Mucosa of rectum (tissue), 2 donors: Measurements from ENCODE around the gene DBX1.
"Not testable (repeated sequence)": the region's sequence is repeated elsewhere in the genome, so short reads cannot be mapped to it uniquely, and the experiment has no call there.

Experiments used
- H3K27ac ChIP-seq, 2 donors: one replicate each; pipeline ENCODE4 v1.7.0; 2013; ENCODE audit warnings: inconsistent platforms in 2 of 2, low read depth in 2 of 2, low read length in 2 of 2
- H3K27me3 ChIP-seq, 2 donors: one replicate each; pipeline ENCODE4 v1.7.0; 2013; ENCODE audit warnings: low read length in 2 of 2; ENCODE audit not compliant: control insufficient read depth in 2 of 2, insufficient read depth in 2 of 2
- H3K36me3 ChIP-seq, 2 donors: one replicate each; pipeline ENCODE4 v1.7.0; 2013; ENCODE audit warnings: low read length in 2 of 2; ENCODE audit not compliant: control insufficient read depth in 2 of 2, insufficient read depth in 2 of 2
- H3K4me1 ChIP-seq, 2 donors: one replicate each; pipeline ENCODE4 v1.7.0; 2013; ENCODE audit warnings: low read length in 2 of 2, mild to moderate bottlenecking in 1 of 2; ENCODE audit not compliant: control insufficient read depth in 2 of 2, insufficient read depth in 2 of 2
- H3K4me3 ChIP-seq, 2 donors: one replicate each; pipeline ENCODE4 v1.7.0; 2013; ENCODE audit warnings: low read length in 2 of 2
- H3K9ac ChIP-seq, 2 donors: one replicate each; pipeline ENCODE4 v1.7.0; 2013; ENCODE audit warnings: low read length in 2 of 2, low read depth in 1 of 2, mild to moderate bottlenecking in 1 of 2
- H3K9me3 ChIP-seq, 2 donors: one replicate each; pipeline ENCODE4 v1.7.0; 2013; ENCODE audit warnings: low read length in 2 of 2; ENCODE audit not compliant: control insufficient read depth in 2 of 2
- donor health status: healthy.
- donor health status: Normal muscosa, but diverticular disease.

Gene DBX1, protein sequence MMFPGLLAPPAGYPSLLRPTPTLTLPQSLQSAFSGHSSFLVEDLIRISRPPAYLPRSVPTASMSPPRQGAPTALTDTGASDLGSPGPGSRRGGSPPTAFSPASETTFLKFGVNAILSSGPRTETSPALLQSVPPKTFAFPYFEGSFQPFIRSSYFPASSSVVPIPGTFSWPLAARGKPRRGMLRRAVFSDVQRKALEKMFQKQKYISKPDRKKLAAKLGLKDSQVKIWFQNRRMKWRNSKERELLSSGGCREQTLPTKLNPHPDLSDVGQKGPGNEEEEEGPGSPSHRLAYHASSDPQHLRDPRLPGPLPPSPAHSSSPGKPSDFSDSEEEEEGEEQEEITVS

DNA sequence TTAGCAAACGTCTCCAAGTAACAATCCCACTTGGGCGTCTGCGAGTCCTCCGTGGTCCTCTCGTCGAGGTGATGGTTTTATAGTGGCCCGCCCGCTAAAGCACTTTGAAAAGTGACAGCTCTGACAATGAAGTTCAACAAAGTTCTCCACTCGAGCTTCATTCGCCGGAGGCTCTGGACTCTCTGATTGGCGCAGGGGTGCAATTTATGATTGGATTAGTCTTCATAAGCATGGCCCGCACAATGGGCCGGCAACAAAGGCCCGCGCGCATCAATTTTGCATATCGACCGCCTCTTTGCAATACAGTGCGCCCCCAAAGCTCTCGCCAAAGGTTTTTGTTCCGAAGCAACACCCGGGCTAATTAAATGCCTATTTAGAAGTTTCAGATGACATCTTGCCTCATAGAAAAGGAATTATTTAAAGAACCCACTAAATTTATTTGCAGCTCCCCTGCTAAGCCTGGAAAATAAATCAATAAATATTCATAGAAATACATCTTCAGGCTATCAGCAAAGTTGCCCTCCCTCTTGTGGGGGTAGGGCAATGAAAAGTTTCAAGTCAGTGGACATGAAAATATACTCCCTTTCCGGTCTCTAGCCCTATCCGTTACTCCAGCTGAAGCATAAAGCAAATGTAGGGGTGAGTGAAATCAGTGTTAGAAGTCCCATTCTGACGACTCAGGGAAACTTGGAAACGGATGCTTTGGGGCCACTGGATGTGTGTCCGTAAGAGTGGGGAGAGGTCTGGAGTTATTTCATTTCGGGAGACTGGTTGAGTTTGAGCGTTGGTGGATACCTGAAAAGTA lies at the start of gene DBX1:
DBX1 (minus strand) TSS at position 51 of the 805 bp plus-strand sequence. CDS start 151 bp downstream, outside the sequence.
- H3K9ac ChIP-seq = no peak within 1 kb of the TSS
- H3K9me3 ChIP-seq = peaks cover 0 to 3% of the 10 kb centered on the region in 2 donors
- H3K27me3 ChIP-seq = peaks cover 77 to 81% of the 10 kb centered on the region in 2 donors
- H3K4me3 ChIP-seq = no peak within 1 kb of the TSS
- peaks cover 0 to 6% of the 10 kb centered on the region in 2 donors for H3K4me1 ChIP-seq
- H3K27ac ChIP-seq = no peak within 1 kb of the TSS
- H3K36me3 ChIP-seq = no peaks in the 10 kb centered on the region

DNA sequence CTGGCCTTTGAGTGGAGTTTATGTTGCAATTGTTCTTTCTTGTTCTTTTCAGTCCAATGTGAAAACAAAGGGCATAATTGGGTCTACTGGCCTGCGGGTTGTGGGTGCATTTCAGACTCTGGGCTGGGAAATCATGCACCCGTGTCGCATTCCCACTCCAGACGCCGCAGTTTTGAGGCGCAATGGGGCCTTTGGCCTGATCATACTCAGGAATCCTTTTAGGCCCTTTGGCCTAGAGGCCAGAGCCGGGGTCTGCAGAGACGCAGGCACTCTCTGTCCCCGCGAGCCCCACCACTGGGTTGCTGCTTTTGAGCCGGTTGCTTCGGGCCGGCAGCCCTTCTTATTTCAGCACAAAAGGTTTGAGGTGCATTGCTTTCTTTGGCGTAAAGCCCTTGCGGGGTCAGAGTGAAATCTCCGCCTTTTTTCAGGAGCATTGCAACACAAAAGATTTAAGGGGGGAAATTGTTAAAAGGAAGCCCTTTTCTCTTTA lies 48.4 kb upstream of the DBX1 start:
- H3K27ac ChIP-seq = no peak overlapping the region
- peaks cover 21 to 23% of the 10 kb centered on the region in 2 donors for H3K27me3 ChIP-seq
- H3K9me3 ChIP-seq = no peaks in the 10 kb centered on the region
- H3K4me3 ChIP-seq = no peak overlapping the region
- H3K4me1 ChIP-seq = no peaks in the 10 kb centered on the region
- no peaks in the 10 kb centered on the region for H3K36me3 ChIP-seq
- H3K9ac ChIP-seq = no peak overlapping the region

DNA sequence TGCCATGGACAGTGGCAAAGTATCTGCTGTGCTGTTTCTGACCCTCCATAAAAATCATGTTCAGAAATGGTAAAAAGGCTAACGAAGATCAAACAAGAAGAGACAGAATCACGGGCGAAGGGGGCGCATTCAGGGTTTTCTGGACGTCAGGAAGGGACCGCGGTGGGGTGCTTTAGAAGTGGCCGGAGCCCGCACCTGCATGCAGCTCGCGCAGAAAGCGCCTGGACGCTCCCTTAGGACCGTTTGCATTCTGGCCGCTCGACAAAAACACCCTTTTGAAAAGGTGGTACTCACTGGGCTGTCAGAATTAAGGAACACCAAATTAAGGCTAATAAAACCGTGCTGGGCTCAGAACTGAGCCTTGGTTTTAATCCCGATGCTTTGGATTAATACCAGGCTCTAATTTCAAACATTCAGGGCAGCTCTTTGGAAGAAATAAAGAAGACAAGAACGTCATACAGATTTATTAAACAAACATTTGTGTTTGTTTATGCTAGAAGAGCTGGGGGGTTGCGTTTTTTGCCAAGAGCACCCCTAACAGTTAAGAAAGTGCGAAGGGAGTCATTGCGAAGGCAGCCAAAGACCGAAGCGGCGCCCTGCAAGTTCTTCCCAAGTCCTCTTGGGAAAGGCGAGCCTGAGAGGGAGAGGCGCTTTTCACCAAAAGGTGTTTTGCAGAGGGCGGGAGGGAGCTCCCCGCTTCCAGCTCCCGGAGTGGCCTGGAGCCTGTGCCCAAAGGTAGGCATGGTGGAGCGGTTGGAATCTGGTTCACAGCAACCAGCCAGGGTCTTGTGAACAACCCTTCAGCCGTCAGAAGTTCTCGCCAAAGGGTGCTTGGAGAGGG lies 47.7 kb upstream of the DBX1 start:
- no peaks in the 10 kb centered on the region for H3K9me3 ChIP-seq
- no peak overlapping the region for H3K4me3 ChIP-seq
- H3K36me3 ChIP-seq = no peaks in the 10 kb centered on the region
- H3K9ac ChIP-seq = no peak overlapping the region
- no peak overlapping the region for H3K27ac ChIP-seq
- H3K4me1 ChIP-seq = no peaks in the 10 kb centered on the region
- peaks cover 21 to 23% of the 10 kb centered on the region in 2 donors for H3K27me3 ChIP-seq

DNA sequence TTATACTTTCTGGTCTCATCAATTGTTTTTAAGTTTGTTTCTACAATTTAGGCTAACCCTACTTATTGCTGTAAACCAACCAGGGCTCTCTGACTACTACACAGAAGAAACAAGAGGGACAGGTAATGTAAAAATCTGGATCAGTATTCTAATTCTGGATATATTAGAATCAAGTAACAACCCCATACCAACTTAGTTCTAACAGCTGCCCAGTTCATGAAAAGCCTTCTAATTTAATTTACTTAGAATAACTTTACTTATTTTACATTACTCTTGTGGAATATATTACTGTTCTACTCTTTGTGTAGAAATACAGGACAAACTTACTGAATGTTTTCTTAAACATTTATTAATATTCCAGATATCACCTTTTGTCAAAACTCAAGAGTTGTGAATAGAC lies 45.5 kb upstream of the DBX1 start:
- no peaks in the 10 kb centered on the region for H3K36me3 ChIP-seq
- H3K9me3 ChIP-seq = no peaks in the 10 kb centered on the region
- H3K4me3 ChIP-seq = no peak overlapping the region
- no peaks in the 10 kb centered on the region for H3K4me1 ChIP-seq
- H3K27me3 ChIP-seq = peaks cover 21 to 23% of the 10 kb centered on the region in 2 donors
- no peak overlapping the region for H3K27ac ChIP-seq
- H3K9ac ChIP-seq = no peak overlapping the region

DNA sequence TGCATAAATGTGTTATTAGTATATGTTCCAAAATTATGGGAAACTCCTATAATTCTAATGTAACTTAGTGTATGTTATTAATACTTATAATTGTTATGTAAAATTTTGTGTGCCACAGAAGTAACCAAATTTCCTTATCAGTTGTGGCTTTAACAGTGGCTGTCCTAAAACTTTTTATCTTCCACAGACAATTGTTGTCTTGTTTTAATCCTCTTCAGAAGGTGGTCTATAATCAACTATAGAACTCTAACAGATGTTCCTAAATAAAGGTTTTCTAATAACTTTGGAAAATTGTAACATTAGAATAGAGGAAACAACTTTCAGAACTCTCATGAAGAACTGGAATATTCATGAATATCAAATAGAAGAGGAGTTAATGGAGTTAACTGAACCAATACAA lies 44.4 kb upstream of the DBX1 start:
- Histone ChIP-seq H3K9me3 (no peaks in the 10 kb centered on the region), H3K27me3 (peaks cover 18% of the 10 kb centered on the region in 2 donors)

DNA sequence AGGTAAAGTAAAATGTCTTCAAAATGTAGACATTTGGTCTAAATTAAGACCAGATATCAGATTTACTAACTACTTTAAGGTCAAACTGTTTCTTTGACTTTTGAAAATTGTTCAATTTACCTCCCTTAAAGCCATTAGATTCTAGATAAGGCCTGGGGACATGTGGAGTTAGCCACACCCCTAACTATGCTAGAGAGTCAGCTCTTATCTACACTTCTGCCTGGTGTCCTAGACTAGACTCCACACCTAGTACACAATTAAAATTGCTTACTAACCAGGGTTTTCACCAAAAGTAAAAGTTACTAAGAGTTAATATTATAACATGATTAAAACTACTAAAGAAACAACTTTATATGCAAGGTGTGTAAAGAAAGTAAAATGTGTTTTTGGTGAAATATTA lies 43.6 kb upstream of the DBX1 start:
- Histone ChIP-seq H3K9me3 (no peaks in the 10 kb centered on the region), H3K4me1 (no peaks in the 10 kb centered on the region), H3K27me3 (peaks cover 11 to 18% of the 10 kb centered on the region in 2 donors), H3K36me3 (no peaks in the 10 kb centered on the region), H3K4me3 (no peak overlapping the region), H3K9ac (no peak overlapping the region), H3K27ac (no peak overlapping the region)

More for the DNA sequence above, 44.4 kb upstream of the DBX1 start:
- Histone ChIP-seq H3K4me3 (no peak overlapping the region), H3K9ac (no peak overlapping the region), H3K4me1 (no peaks in the 10 kb centered on the region), H3K27ac (no peak overlapping the region), H3K36me3 (no peaks in the 10 kb centered on the region)

DNA sequence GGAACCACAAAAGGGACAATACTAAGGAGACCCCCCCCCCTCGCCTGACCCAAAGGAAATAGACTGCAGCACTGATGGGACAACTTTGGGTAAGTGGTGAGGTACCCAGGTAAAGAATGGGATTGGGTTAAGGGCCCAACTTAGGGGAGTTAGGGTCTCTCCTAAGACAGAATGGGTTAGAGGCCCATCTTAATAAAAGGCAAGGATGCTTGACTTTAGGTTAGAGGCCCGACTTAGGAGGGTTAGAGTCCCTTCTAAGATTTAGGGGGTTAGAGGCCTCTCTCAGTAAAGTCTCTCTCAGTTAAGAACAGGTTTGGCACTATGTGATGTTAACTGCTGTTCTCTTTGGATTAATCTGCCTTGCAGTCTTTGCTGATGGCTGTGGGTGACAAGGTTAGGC lies 41.0 kb upstream of the DBX1 start:
- no peaks in the 10 kb centered on the region for H3K27me3 ChIP-seq
- H3K36me3 ChIP-seq = no peaks in the 10 kb centered on the region
- H3K27ac ChIP-seq = no peak overlapping the region
- H3K4me3 ChIP-seq = no peak overlapping the region
- no peak overlapping the region for H3K9ac ChIP-seq
- no peaks in the 10 kb centered on the region for H3K9me3 ChIP-seq
- no peaks in the 10 kb centered on the region for H3K4me1 ChIP-seq

DNA sequence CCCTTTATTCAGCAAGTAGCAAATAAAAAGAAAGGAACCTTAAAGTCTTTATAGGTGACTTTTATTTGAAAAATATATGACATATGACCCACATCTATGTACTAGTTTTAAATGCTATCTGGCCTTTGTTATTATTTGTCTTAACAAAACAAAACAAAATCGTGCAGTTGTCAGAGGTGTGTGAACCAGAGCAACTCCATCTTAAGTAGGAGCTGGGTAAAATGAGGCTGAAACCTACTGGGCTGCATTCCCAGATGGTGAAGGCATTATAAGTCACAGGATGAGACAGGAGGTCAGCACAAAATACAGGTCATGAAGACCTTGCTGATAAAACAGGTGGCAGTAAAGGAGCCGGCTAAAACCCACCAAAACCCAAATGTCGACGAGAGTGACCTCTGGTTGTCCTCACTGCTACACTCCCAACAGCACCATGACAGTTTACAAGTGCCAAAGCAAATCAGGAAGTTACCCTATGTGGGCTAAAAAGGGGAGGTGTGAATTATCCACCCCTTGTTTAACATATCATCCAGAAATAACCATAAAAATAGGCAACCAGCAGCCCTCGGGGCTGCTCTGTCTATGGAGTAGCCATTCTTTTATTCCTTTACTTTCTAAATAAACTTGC lies 40.2 kb upstream of the DBX1 start:
- not testable (repeated sequence) for H3K4me1 ChIP-seq, H3K4me3 ChIP-seq, H3K9me3 ChIP-seq, H3K36me3 ChIP-seq, H3K27me3 ChIP-seq, H3K9ac ChIP-seq, H3K27ac ChIP-seq

DNA sequence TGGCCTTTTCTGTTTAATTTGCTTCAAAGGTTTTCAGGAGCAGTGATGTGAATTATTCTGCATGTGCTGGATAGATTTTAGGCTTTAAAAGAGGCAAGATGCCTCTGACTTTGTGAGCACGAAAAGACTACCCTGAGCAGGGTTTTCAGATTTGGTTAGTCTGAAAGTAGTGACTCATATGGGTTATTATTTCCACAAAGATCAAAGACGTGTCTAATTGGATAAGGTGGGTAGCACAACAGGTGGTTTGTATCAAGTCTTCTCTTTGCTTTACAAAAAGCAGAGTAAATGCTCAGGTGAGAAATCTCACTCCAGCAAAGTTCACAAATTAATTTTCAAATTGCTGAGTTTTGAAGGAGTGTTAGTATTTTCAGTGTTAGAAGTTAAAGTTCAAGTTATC lies 37.6 kb upstream of the DBX1 start:
- H3K27me3 ChIP-seq = no peaks in the 10 kb centered on the region
- no peaks in the 10 kb centered on the region for H3K36me3 ChIP-seq
- no peak overlapping the region for H3K27ac ChIP-seq
- H3K4me1 ChIP-seq = no peaks in the 10 kb centered on the region
- no peak overlapping the region for H3K4me3 ChIP-seq
- no peaks in the 10 kb centered on the region for H3K9me3 ChIP-seq
- no peak overlapping the region for H3K9ac ChIP-seq
